ENCODE results near the gene SPR. TPM values are rescaled to one million over a fixed set of nuclear protein-coding genes. Genes with fewer than 3 reads are reported as not detected.

Gene SPR
- total and polyA plus RNA-seq, 2 of the 13 experiments (the other 11 are each of a cell fraction or from before 2014, with no cell fraction given) = 34.0 to 96.0 TPM

DNA sequence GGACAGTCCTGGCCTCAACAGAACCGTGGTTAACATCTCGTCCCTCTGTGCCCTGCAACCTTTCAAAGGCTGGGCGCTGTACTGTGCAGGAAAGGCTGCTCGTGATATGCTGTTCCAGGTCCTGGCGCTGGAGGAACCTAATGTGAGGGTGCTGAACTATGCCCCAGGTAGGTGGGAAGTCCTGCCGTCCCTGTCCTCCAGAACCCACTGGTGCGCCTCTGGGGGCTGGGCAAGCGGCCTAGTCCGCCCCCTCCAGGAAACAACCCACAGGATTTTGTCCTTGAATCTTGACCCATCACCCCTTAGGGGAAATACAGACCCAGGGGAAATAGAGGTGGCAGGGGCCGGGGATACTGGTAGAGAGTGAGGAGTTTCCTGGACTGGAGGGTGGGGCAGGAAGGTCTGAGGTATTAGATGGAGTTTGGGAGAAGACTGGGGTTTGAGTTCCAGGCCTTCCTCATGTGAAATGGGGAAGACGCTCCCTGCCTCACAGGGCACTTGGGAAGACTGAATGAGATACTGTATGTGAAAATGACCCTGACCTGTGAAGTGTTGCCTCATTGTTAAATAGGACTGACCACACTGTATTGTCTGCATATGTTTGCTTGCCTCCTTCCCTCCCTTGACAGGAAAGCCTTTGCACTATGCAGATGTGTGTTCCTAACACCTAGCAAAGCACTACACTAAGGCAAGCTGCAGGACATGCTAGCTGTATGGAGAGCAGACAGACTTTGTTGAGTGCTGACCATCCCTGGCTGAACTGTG is 1.4 kb downstream of the SPR start (continued):
- TF ChIP-seq, protein P1, sequence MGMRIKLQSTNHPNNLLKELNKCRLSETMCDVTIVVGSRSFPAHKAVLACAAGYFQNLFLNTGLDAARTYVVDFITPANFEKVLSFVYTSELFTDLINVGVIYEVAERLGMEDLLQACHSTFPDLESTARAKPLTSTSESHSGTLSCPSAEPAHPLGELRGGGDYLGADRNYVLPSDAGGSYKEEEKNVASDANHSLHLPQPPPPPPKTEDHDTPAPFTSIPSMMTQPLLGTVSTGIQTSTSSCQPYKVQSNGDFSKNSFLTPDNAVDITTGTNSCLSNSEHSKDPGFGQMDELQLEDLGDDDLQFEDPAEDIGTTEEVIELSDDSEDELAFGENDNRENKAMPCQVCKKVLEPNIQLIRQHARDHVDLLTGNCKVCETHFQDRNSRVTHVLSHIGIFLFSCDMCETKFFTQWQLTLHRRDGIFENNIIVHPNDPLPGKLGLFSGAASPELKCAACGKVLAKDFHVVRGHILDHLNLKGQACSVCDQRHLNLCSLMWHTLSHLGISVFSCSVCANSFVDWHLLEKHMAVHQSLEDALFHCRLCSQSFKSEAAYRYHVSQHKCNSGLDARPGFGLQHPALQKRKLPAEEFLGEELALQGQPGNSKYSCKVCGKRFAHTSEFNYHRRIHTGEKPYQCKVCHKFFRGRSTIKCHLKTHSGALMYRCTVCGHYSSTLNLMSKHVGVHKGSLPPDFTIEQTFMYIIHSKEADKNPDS (CRISPR knock-in tag; IDR thresholded peaks at IDR 0.05) = no peak
- no peak for TF ChIP-seq ZNF329 (CRISPR knock-in tag; IDR thresholded peaks at IDR 0.05; ENCODE audit: low read depth)
- TF ChIP-seq, protein P2, sequence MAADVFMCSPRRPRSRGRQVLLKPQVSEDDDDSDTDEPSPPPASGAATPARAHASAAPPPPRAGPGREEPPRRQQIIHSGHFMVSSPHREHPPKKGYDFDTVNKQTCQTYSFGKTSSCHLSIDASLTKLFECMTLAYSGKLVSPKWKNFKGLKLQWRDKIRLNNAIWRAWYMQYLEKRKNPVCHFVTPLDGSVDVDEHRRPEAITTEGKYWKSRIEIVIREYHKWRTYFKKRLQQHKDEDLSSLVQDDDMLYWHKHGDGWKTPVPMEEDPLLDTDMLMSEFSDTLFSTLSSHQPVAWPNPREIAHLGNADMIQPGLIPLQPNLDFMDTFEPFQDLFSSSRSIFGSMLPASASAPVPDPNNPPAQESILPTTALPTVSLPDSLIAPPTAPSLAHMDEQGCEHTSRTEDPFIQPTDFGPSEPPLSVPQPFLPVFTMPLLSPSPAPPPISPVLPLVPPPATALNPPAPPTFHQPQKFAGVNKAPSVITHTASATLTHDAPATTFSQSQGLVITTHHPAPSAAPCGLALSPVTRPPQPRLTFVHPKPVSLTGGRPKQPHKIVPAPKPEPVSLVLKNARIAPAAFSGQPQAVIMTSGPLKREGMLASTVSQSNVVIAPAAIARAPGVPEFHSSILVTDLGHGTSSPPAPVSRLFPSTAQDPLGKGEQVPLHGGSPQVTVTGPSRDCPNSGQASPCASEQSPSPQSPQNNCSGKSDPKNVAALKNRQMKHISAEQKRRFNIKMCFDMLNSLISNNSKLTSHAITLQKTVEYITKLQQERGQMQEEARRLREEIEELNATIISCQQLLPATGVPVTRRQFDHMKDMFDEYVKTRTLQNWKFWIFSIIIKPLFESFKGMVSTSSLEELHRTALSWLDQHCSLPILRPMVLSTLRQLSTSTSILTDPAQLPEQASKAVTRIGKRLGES (CRISPR knock-in tag; IDR thresholded peaks at IDR 0.05; ENCODE audit: borderline replicate concordance) = no peak; the same call in 1 of the 2 replicates
- peak; percentile 64 for TF ChIP-seq ZNF768 (CRISPR knock-in tag; IDR thresholded peaks at IDR 0.05)
- TF ChIP-seq PLRG1 (conservative IDR thresholded peaks at IDR 0.05) = no peak
- TF ChIP-seq, protein P3, sequence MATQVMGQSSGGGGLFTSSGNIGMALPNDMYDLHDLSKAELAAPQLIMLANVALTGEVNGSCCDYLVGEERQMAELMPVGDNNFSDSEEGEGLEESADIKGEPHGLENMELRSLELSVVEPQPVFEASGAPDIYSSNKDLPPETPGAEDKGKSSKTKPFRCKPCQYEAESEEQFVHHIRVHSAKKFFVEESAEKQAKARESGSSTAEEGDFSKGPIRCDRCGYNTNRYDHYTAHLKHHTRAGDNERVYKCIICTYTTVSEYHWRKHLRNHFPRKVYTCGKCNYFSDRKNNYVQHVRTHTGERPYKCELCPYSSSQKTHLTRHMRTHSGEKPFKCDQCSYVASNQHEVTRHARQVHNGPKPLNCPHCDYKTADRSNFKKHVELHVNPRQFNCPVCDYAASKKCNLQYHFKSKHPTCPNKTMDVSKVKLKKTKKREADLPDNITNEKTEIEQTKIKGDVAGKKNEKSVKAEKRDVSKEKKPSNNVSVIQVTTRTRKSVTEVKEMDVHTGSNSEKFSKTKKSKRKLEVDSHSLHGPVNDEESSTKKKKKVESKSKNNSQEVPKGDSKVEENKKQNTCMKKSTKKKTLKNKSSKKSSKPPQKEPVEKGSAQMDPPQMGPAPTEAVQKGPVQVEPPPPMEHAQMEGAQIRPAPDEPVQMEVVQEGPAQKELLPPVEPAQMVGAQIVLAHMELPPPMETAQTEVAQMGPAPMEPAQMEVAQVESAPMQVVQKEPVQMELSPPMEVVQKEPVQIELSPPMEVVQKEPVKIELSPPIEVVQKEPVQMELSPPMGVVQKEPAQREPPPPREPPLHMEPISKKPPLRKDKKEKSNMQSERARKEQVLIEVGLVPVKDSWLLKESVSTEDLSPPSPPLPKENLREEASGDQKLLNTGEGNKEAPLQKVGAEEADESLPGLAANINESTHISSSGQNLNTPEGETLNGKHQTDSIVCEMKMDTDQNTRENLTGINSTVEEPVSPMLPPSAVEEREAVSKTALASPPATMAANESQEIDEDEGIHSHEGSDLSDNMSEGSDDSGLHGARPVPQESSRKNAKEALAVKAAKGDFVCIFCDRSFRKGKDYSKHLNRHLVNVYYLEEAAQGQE (IDR thresholded peaks at IDR 0.05; ENCODE audit: borderline replicate concordance in 1 of 2, low read depth in 1 of 2, low read length in 2 of 2) = no peak
- TF ChIP-seq TAF15 (IDR thresholded peaks at IDR 0.05; ENCODE audit: low read depth, low read length, poor library complexity, severe bottlenecking) = no peak
- TF ChIP-seq ZBTB7A (CRISPR knock-in tag; IDR thresholded peaks at IDR 0.05) = no peak
- no peak for TF ChIP-seq ZNF761 (CRISPR knock-in tag; conservative IDR thresholded peaks at IDR 0.05)
- no peak for TF ChIP-seq ADNP (CRISPR knock-in tag; IDR thresholded peaks at IDR 0.05)
- TF ChIP-seq ELF1 (CRISPR knock-in tag; IDR thresholded peaks at IDR 0.05) = no peak
- TF ChIP-seq, protein P4, sequence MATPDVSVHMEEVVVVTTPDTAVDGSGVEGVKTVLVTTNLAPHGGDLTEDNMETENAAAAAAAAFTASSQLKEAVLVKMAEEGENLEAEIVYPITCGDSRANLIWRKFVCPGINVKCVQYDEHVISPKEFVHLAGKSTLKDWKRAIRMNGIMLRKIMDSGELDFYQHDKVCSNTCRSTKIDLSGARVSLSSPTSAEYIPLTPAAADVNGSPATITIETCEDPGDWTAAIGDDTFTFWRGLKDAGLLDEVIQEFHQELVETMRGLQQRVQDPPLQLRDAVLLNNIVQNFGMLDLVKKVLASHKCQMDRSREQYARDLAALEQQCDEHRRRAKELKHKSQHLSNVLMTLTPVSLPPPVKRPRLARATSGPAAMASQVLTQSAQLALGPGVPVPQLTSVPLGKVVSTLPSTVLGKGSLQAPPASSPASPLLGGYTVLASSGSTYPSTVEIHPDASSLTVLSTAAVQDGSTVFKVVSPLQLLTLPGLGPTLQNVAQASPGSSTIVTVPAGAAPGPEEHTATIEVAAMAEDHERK (CRISPR knock-in tag; IDR thresholded peaks at IDR 0.05; ENCODE audit: low read depth) = no peak
- TF ChIP-seq AGO1 (IDR thresholded peaks at IDR 0.05; ENCODE audit: low read depth, low read length, poor library complexity, severe bottlenecking) = no peak
- no peak for TF ChIP-seq CCDC6 (CRISPR knock-in tag; IDR thresholded peaks at IDR 0.05)
- TF ChIP-seq SIN3B (IDR thresholded peaks at IDR 0.05; ENCODE audit: low read length) = no peak
- no peak for TF ChIP-seq PRPF4 (IDR thresholded peaks at IDR 0.05; ENCODE audit: low read depth, low read length, poor library complexity, severe bottlenecking)
- peak; percentile 39; the same call in 1 of the 2 replicates for TF ChIP-seq TARDBP (CRISPR knock-in tag; IDR thresholded peaks at IDR 0.05)
- peak; percentile 71 for TF ChIP-seq FOXA3 (CRISPR knock-in tag; IDR thresholded peaks at IDR 0.05)
- no peak for TF ChIP-seq ELF4 (CRISPR knock-in tag; IDR thresholded peaks at IDR 0.05; ENCODE audit: borderline replicate concordance)
